SK-N-SH treated with all-trans-retinoic acid at 6 μM for 48 hours (cell line): ENCODE measurements around the gene CCDC186.

ENCODE experiments used
- ATAC-seq: fragments of 200-7000 bp; cut with Tn5 transposase; 3 replicates; pipeline ENCODE4 v1.9.1; 2020; ENCODE audit warnings: mild to moderate bottlenecking, moderate library complexity
- ARNTL ChIP-seq: fragments of 450-650 bp; formaldehyde crosslinking; IDR thresholded peaks from 2 replicates; pipeline ENCODE4 v1.5.0; 2020; ENCODE audit warnings: low read depth, mild to moderate bottlenecking, moderate library complexity, borderline replicate concordance
- BACH2 ChIP-seq: fragments of 250-450 bp; sonication (Bioruptor Pico); IDR thresholded peaks from 2 replicates; pipeline ENCODE4 v1.9.0; 2021; ENCODE audit warnings: mild to moderate bottlenecking, borderline replicate concordance
- CREB5 ChIP-seq: fragments of 250-450 bp; sonication (Bioruptor Pico); IDR thresholded peaks from 2 replicates; pipeline ENCODE4 v1.5.1; 2020; ENCODE audit warnings: low read depth, mild to moderate bottlenecking, moderate library complexity
- CSDC2 ChIP-seq: fragments of 250-450 bp; sonication (Bioruptor Pico); IDR thresholded peaks from 2 replicates; pipeline ENCODE4 v1.5.0; 2020; ENCODE audit warnings: mild to moderate bottlenecking, moderate library complexity
- ESRRG ChIP-seq: fragments of 250-450 bp; sonication (Bioruptor Pico); IDR thresholded peaks from 2 replicates; pipeline ENCODE4 v1.6.1; 2021; ENCODE audit warnings: mild to moderate bottlenecking
- ISL1 ChIP-seq: fragments of 250-450 bp; sonication (Bioruptor Pico); IDR thresholded peaks from 2 replicates; pipeline ENCODE4 v2.1.2; 2022; ENCODE audit warnings: mild to moderate bottlenecking, moderate library complexity
- OSR1 ChIP-seq: fragments of 250-450 bp; sonication (Bioruptor Pico); IDR thresholded peaks from 2 replicates; pipeline ENCODE4 v1.8.0; 2022; ENCODE audit warnings: moderate library complexity, mild to moderate bottlenecking, inconsistent platforms
- PATZ1 ChIP-seq: fragments of 250-450 bp; sonication (Bioruptor Pico); IDR thresholded peaks from 2 replicates; pipeline ENCODE4 v1.8.0; 2020; ENCODE audit warnings: mild to moderate bottlenecking, moderate library complexity, borderline replicate concordance
- POU6F1 ChIP-seq: fragments of 250-450 bp; sonication (Bioruptor Pico); IDR thresholded peaks from 2 replicates; pipeline ENCODE4 v1.8.0; 2021; ENCODE audit warnings: low read depth, mild to moderate bottlenecking, moderate library complexity, borderline replicate concordance
- PPARA ChIP-seq: fragments of 250-450 bp; sonication (Bioruptor Pico); IDR thresholded peaks from 2 replicates; pipeline ENCODE4 v1.5.0; 2020; ENCODE audit warnings: mild to moderate bottlenecking, borderline replicate concordance
- RARB ChIP-seq: fragments of 250-450 bp; sonication (Bioruptor Pico); IDR thresholded peaks from 2 replicates; pipeline ENCODE4 v1.8.0; 2021; ENCODE audit warnings: mild to moderate bottlenecking, moderate library complexity
- SNAI2 ChIP-seq: fragments of 250-450 bp; sonication (Bioruptor Pico); IDR thresholded peaks from 2 replicates; pipeline ENCODE4 v1.5.0; 2020; ENCODE audit warnings: mild to moderate bottlenecking, moderate library complexity
- TCF4 ChIP-seq: fragments of 250-450 bp; sonication (Bioruptor Pico); IDR thresholded peaks from 2 replicates; pipeline ENCODE4 v1.8.0; 2021; ENCODE audit warnings: mild to moderate bottlenecking, moderate library complexity, borderline replicate concordance
- TOX ChIP-seq: fragments of 250-450 bp; sonication (Bioruptor Pico); IDR thresholded peaks from 2 replicates; pipeline ENCODE4 v1.8.0; 2021; ENCODE audit warnings: mild to moderate bottlenecking, moderate library complexity, borderline replicate concordance
- TSHZ2 ChIP-seq: fragments of 250-450 bp; sonication (Bioruptor Pico); IDR thresholded peaks from 2 replicates; pipeline ENCODE4 v1.5.0; 2020; ENCODE audit warnings: mild to moderate bottlenecking, moderate library complexity
- ZFP3 ChIP-seq: fragments of 250-450 bp; sonication (Bioruptor Pico); IDR thresholded peaks from 2 replicates; pipeline ENCODE4 v1.5.0; 2020; ENCODE audit warnings: mild to moderate bottlenecking, moderate library complexity
- ZFP30 ChIP-seq: fragments of 450-650 bp; formaldehyde crosslinking; IDR thresholded peaks from 2 replicates; pipeline ENCODE4 v1.5.0; 2022; ENCODE audit warnings: mild to moderate bottlenecking, moderate library complexity
- ZNF565 ChIP-seq: fragments of 450-650 bp; formaldehyde crosslinking; conservative IDR thresholded peaks from 2 replicates; pipeline ENCODE4 v1.5.0; 2020; ENCODE audit warnings: low read depth, mild to moderate bottlenecking, moderate library complexity
- ZNF70 ChIP-seq: fragments of 450-650 bp; formaldehyde crosslinking; IDR thresholded peaks from 2 replicates; pipeline ENCODE4 v1.5.0; 2020; ENCODE audit warnings: mild to moderate bottlenecking, moderate library complexity

CCDC186 gene

GRCh38 chr10:114168450-114169009, 5.5 kb downstream of the CCDC186 start (continued):
- no peak for TF ChIP-seq PATZ1 (CRISPR knock-in tag)
- TF ChIP-seq ZFP3 (CRISPR knock-in tag): no peak
- TF ChIP-seq PPARA: no peak
- no peak for TF ChIP-seq CREB5 (CRISPR knock-in tag)
- TF ChIP-seq ESRRG (CRISPR knock-in tag): no peak

GRCh38 chr10:114167985-114168384, 6.0 kb downstream of the CCDC186 start:
- ATAC-seq: no peak
- no peak for TF ChIP-seq ISL1
- TF ChIP-seq SNAI2 (CRISPR knock-in tag): no peak
- no peak for TF ChIP-seq TSHZ2 (CRISPR knock-in tag)
- TF ChIP-seq PATZ1 (CRISPR knock-in tag): no peak
- no peak for TF ChIP-seq TOX
- no peak for TF ChIP-seq RARB (CRISPR knock-in tag)
- TF ChIP-seq ZFP3 (CRISPR knock-in tag): no peak
- TF ChIP-seq ESRRG (CRISPR knock-in tag): no peak
- no peak for TF ChIP-seq BACH2 (CRISPR knock-in tag)

- ATAC-seq: no peak
- TF ChIP-seq BACH2 (CRISPR knock-in tag) (no peak), CSDC2 (no peak), ZFP30 (CRISPR knock-in tag) (no peak)
- TF ChIP-seq, all 23 proteins: peak for 0
Measured at GRCh38 chr10:114166494-114166893, 7.5 kb downstream of the CCDC186 start.

- ATAC-seq: no peak
- TF ChIP-seq POU6F1 (no peak), OSR1 (CRISPR knock-in tag) (no peak), ZNF565 (CRISPR knock-in tag) (no peak), CSDC2 (no peak), ESRRG (CRISPR knock-in tag) (no peak), ARNTL (CRISPR knock-in tag) (no peak), TCF4 (CRISPR knock-in tag) (no peak), SNAI2 (CRISPR knock-in tag) (no peak), CREB5 (CRISPR knock-in tag) (no peak), TSHZ2 (CRISPR knock-in tag) (no peak), ZNF70 (CRISPR knock-in tag) (no peak)
- TF ChIP-seq, all 23 proteins: peak for 0
Measured at GRCh38 chr10:114166043-114166442, 8.0 kb downstream of the CCDC186 start.
